ENCODE measurements around the gene SLC26A11.
"Not testable (repeated sequence)": the region's sequence is repeated elsewhere in the genome, so short reads cannot be mapped to it uniquely, and the experiment has no call there.

DNA sequence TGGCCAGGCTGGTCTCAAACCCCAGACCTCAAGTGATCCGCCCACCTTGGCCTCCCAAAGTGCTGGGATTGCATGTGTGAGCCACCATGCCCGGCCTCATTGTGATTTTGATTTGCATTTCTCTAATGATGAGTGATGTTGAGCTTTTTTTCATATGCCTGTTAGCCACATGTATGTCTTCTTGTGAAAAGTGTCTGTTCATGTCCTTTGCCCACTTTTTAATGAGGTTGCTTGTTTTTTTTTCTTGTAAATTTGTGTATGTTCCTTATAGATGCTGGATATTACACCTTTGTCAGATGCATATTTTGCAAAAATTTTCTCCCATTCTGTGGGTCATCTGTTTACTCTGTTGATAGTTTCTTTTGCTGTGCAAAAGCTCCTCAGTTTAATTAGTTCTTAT lies 80.5 kb downstream of the SLC26A11 start:
- TF ChIP-seq, protein P1, sequence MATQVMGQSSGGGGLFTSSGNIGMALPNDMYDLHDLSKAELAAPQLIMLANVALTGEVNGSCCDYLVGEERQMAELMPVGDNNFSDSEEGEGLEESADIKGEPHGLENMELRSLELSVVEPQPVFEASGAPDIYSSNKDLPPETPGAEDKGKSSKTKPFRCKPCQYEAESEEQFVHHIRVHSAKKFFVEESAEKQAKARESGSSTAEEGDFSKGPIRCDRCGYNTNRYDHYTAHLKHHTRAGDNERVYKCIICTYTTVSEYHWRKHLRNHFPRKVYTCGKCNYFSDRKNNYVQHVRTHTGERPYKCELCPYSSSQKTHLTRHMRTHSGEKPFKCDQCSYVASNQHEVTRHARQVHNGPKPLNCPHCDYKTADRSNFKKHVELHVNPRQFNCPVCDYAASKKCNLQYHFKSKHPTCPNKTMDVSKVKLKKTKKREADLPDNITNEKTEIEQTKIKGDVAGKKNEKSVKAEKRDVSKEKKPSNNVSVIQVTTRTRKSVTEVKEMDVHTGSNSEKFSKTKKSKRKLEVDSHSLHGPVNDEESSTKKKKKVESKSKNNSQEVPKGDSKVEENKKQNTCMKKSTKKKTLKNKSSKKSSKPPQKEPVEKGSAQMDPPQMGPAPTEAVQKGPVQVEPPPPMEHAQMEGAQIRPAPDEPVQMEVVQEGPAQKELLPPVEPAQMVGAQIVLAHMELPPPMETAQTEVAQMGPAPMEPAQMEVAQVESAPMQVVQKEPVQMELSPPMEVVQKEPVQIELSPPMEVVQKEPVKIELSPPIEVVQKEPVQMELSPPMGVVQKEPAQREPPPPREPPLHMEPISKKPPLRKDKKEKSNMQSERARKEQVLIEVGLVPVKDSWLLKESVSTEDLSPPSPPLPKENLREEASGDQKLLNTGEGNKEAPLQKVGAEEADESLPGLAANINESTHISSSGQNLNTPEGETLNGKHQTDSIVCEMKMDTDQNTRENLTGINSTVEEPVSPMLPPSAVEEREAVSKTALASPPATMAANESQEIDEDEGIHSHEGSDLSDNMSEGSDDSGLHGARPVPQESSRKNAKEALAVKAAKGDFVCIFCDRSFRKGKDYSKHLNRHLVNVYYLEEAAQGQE (IDR thresholded peaks at IDR 0.05): not testable (repeated sequence)
- TF ChIP-seq, protein P2, sequence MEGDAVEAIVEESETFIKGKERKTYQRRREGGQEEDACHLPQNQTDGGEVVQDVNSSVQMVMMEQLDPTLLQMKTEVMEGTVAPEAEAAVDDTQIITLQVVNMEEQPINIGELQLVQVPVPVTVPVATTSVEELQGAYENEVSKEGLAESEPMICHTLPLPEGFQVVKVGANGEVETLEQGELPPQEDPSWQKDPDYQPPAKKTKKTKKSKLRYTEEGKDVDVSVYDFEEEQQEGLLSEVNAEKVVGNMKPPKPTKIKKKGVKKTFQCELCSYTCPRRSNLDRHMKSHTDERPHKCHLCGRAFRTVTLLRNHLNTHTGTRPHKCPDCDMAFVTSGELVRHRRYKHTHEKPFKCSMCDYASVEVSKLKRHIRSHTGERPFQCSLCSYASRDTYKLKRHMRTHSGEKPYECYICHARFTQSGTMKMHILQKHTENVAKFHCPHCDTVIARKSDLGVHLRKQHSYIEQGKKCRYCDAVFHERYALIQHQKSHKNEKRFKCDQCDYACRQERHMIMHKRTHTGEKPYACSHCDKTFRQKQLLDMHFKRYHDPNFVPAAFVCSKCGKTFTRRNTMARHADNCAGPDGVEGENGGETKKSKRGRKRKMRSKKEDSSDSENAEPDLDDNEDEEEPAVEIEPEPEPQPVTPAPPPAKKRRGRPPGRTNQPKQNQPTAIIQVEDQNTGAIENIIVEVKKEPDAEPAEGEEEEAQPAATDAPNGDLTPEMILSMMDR (IDR thresholded peaks at IDR 0.05): not testable (repeated sequence)
- TF ChIP-seq MAFK (IDR thresholded peaks at IDR 0.05; ENCODE audit: partially characterized antibody); ESRRA (IDR thresholded peaks at IDR 0.05; ENCODE audit: borderline replicate concordance, low read length): not testable (repeated sequence)
- TF ChIP-seq, protein P3, sequence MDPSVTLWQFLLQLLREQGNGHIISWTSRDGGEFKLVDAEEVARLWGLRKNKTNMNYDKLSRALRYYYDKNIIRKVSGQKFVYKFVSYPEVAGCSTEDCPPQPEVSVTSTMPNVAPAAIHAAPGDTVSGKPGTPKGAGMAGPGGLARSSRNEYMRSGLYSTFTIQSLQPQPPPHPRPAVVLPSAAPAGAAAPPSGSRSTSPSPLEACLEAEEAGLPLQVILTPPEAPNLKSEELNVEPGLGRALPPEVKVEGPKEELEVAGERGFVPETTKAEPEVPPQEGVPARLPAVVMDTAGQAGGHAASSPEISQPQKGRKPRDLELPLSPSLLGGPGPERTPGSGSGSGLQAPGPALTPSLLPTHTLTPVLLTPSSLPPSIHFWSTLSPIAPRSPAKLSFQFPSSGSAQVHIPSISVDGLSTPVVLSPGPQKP (IDR thresholded peaks at IDR 0.05; ENCODE audit: low read depth, low read length): not testable (repeated sequence)

All from A549 (cell line).